GM12873 (cell line): ENCODE measurements around the gene PDE1A.

Source experiments
- CTCF ChIP-seq: IDR thresholded peaks from 2 replicates; pipeline ENCODE4 v1.5.1; 2012; ENCODE audit warnings: low read depth, mild to moderate bottlenecking, moderate library complexity, low read length, control low read depth; ENCODE audit not compliant: insufficient read depth; ENCODE audit errors: missing control alignments

Gene PDE1A

GRCh38 chr2:182097571-182098164 lies 329.2 kb downstream of the PDE1A start:
- no peak for TF ChIP-seq CTCF

- no peak for TF ChIP-seq CTCF
Measured at GRCh38 chr2:182090486-182090885, 336.4 kb downstream of the PDE1A start.
